Astrocyte of the cerebellum (primary cell): Measurements from ENCODE around the gene PPP1R13L.
A peak's percentile ranks its signal among the peaks of the same experiment; 100 is the strongest.
"Not testable (repeated sequence)": the region's sequence is repeated elsewhere in the genome, so short reads cannot be mapped to it uniquely, and the experiment has no call there.

Experiments
- DNase-seq: peaks from one replicate; pipeline ENCODE4 v3.0.0-alpha.2; 2011; ENCODE audit warnings: low read depth
- H3K4me3 ChIP-seq: 2 replicates; pipeline ENCODE4 v1.5.1; 2011; ENCODE audit warnings: mild to moderate bottlenecking, low read depth, low read length, moderate library complexity
- in situ Hi-C: cut with HindIII; loops from 2 replicates; pipeline ENCODE4 v1.10.0; 2017; ENCODE audit warnings: low sequenced_read_pairs
- TF ChIP-seq, protein P1 (sequence below): IDR thresholded peaks from 2 replicates; pipeline ENCODE4 v1.5.1; 2012; ENCODE audit warnings: low read length, low read depth, moderate library complexity, mild to moderate bottlenecking; ENCODE audit errors: missing control alignments

Gene PPP1R13L

DNA sequence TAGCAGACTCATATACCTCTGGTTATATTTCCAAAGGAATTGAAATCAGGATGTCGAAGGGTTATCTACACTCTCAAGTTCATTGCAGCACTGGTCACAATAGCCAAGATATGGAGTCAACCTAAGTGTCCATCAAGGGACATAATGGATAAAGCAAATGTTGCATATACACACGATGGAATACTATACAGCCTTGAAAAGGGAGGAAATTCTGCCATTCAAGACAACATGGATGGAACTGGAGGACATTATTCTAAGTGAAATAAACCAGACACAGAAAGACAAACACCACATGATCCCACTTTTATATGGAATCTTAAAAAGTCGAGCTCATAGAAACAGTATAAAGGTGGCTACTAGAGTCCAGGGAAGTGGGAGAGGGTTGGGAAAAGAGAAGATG lies 32.5 kb upstream of the PPP1R13L start:
- in situ Hi-C loops = no loop called here
- no peak for DNase-seq
- H3K4me3 ChIP-seq = no peak overlapping the region
- TF ChIP-seq, protein P1, sequence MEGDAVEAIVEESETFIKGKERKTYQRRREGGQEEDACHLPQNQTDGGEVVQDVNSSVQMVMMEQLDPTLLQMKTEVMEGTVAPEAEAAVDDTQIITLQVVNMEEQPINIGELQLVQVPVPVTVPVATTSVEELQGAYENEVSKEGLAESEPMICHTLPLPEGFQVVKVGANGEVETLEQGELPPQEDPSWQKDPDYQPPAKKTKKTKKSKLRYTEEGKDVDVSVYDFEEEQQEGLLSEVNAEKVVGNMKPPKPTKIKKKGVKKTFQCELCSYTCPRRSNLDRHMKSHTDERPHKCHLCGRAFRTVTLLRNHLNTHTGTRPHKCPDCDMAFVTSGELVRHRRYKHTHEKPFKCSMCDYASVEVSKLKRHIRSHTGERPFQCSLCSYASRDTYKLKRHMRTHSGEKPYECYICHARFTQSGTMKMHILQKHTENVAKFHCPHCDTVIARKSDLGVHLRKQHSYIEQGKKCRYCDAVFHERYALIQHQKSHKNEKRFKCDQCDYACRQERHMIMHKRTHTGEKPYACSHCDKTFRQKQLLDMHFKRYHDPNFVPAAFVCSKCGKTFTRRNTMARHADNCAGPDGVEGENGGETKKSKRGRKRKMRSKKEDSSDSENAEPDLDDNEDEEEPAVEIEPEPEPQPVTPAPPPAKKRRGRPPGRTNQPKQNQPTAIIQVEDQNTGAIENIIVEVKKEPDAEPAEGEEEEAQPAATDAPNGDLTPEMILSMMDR = no peak

DNA sequence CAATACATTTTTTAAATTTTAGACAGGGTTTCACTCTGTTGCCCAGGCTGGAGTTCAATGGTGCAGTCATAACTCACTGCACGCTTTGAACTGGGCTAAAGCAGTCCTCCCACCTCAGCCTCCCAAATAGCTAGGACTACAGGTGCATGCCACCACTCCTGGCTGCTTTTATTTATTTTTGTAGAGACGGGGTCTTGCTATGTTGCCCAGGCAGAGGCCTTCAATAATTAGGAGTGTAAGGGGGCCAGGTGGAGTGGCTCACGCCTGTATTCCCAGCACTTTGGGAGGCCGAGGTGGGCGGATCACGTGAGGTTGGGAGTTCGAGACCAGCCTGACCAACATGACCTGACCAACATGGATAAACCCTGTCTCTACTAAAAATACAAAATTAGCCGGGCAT lies 27.7 kb upstream of the PPP1R13L start:
- H3K4me3 ChIP-seq, DNase-seq, in situ Hi-C loops: not testable (repeated sequence)

DNA sequence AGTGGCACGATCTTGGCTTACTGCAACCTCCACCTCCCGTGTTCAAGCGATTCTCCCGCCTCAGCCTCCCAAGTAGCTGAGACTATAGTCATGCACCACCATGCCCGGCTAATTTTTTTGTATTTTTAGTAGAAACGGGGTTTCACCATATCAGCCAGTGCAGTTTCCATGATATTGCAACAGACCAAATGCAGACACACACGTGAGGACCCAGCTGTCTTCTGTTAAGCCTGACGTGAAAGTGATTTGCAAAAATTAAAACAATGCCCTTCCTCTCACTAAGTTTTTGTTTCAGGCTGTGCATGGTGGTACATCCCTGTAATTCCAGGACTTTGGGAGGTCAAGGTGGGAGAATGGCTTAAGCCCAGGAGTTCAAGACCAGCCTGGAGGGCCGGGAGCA lies 26.1 kb upstream of the PPP1R13L start:
- DNase-seq, in situ Hi-C loops: not testable (repeated sequence)

DNA sequence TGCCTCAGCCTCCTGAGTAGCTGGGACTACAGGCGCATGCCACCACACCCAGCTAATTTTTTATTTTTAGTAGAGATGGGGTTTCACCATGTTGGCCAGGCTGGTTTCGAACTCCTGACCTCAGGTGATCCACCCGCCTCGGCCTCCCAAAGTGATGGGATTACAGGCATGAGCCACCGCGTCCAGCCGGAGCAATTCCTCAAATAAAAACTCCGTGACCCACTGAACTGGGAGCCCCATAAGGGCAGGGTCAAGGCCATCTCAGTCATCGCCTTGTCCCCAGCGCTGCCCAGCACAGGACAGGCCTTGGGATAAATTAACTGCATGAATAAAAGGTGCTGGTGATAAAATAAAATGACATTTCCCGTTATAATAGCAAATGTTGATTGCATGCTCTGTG lies 25.0 kb upstream of the PPP1R13L start:
- DNase-seq, in situ Hi-C loops, H3K4me3 ChIP-seq: not testable (repeated sequence)

More for the DNA sequence above, 26.1 kb upstream of the PPP1R13L start:
- not testable (repeated sequence) for H3K4me3 ChIP-seq

DNA sequence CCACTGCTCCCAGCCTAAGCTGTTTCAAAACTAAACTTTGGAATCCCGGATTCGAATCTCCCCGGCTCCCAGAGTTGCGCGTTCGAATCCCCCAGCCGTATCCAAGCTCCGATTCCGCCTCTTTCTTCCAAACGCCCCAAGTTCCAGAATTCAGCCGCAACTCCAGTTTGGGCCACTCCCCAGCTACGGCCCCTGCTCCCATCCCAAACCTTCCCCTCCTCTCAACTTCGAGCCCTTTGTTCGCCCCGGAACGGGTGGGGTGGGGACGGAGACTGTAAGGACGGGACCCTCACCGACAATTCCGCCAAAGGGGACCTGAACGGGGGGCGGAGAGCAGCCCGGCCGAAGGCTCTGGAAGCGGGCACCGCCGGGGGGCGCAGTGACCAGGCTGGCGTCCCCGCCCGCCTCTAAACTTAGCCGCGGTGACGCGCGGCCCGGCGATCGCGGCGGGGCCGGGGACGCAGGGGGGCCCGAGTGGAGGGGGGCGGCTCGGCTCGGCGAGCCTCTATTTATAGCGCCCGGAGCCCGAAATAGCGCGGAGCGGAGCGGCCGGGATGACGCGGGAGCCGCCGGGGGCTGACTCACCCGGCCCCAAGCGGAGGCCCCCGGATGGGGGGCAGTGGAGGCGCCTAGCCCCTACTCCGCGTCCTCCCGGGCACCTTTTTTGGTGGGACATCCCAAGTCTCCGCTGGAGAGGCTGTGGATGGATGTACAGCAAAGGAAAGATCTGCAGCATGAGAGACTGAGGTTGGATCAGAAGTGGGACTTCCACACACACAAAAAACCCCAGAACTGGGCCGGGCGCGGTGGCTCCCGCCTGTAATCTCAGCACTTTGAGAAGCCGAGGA lies 23.7 kb upstream of the PPP1R13L start:
- DNase-seq = no peak
- in situ Hi-C loops = no loop called here
- peak overlapping the region; percentile 58 for H3K4me3 ChIP-seq
- TF ChIP-seq, protein P1 = peak; percentile 59

DNA sequence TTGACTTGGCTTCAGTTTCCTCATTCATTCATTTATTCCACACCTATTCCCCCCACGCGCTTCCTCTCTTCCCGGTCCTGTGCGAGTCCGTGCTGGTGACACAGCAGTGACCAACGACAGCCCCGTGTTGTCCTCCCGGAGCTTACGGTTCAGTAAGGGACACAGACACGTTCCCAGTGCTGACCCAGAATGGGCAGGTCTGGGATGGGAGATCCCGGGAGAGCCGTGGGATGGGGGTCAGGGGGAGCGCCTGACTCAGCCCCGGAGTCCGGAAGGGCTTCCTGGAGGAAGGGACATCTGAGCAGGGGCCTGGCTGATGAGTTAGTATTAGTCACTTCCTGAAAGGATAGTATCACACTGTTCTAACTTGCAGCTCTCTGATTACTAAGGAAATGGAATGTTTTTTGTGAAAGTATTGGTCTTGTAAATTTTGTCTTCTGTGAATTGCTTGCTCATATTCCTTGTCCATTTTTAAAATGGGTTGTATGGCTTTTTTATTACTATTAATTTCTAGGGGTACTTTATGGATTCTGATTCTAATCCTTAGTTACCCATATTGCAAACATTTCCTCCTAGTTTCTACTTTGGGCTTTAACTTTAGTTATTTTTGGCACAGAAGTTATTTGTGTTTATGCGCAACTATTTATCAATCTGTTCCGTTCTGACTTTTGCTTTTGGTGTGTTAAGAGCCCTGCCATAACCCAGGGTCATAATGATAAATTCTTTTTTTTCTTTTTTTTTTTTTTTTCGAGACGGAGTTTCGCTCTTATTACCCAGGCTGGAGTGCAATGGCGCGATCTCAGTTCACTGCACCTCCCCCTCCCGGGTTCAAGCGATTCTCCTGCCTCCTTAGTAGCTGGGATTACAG lies 19.6 kb upstream of the PPP1R13L start:
- peak overlapping the region; percentile 60 for H3K4me3 ChIP-seq
- in situ Hi-C loops = no loop called here
- peak; percentile 49 for DNase-seq
- TF ChIP-seq, protein P1 = no peak

DNA sequence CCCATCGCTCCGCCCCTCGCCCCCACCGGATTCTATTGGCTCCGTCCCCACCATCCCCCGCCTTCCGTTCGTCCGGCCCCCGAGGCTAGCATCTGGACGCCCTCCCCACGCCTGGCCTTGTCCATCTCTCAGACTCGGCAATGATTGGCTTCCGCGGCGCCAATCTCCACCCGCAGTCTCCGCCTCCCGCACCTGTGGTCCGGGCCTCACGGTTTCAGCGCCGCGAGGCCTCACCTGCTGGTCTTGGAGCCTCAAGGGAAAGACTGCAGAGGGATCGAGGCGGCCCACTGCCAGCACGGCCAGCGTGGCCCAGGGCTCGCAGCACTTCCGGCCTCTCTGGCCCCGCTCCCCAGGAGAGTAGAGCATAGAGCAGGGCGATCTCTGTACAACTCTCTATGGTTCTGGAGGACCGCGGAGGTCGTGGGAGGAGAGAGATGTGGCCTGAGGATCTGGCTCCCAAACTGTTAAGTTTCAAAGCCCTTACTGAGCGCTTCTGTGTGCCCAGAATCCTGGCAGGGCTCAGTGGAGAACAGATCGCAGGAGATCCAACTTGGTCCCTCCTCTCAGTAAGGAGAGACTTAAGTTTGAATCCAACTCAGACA lies 18.8 kb upstream of the PPP1R13L start, which contains the start of gene ERCC1:
TSS of gene ERCC1 (minus strand) at position 329 of the 602 bp plus-strand sequence. CDS start 543 bp downstream, outside the sequence.
- peak; percentile 82 for DNase-seq
- TF ChIP-seq, protein P1 = no peak
- in situ Hi-C loops = no loop called here

More for the DNA sequence above, 18.8 kb upstream of the PPP1R13L start, which contains the start of gene ERCC1:
- H3K4me3 ChIP-seq = peak within 1 kb of the TSS; percentile 60
